GM18858 (cell line): ENCODE measurements around the gene ATG13.
"Not testable (repeated sequence)": the region's sequence is repeated elsewhere in the genome, so short reads cannot be mapped to it uniquely, and the experiment has no call there.

ENCODE experiments used
- ATAC-seq: cut with Tn5 transposase; IDR thresholded peaks from one replicate; pipeline ENCODE4 v1.9.1; 2021; ENCODE audit not compliant: unreplicated experiment

Gene ATG13

DNA sequence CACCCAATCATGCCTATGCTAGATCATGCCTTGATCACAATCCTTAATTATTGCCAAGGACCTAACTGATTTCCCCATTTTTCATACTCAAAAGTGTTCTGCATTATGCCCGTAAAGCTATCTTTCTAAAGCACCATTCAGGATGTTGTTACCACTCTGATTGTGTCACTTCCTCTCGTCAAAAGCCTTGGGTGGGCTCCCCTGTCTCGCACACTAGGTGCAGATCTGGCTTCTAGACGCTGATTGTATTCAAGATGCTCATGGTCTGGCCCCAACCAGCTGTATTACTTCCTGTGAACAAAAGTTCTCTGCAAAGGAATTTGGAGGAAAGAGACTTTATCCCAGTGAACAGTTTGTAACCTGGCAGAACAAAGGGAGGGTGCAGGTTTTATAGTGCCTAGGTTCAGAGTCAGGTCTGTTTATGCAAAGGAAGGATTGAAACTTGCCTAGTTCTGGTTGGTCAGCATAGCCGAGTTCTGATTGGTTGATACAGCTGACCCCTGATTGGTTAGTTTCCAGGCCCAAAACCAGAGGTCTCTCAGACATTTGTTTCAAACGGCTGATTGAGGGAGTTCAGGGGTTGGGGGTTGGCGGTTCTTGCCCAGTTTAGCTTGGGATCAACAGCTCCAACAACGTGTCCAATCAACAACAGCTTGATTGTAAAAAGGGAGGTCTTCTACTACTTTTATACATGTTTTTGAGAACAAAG lies 25.4 kb downstream of the ATG13 start:
- ATAC-seq = no peak

DNA sequence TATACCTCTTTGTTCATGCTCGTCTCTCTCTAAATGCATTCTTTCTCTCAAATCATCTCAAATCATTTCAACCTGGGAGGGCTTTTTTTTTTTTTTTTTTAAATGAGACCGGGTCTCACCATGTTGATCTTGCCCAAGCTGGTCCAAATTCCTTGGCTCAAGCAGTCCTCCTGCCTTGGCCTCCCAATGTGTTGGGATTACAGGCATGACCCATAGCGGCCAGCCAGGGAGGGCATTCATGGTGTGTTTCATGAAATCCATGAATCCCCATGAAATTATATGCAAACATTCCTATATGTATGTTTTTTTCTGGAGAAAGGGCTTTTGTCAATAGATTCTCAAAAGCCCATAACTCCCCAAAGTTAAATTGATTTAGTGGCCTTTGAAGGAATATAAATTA lies 26.2 kb downstream of the ATG13 start:
- ATAC-seq = no peak

DNA sequence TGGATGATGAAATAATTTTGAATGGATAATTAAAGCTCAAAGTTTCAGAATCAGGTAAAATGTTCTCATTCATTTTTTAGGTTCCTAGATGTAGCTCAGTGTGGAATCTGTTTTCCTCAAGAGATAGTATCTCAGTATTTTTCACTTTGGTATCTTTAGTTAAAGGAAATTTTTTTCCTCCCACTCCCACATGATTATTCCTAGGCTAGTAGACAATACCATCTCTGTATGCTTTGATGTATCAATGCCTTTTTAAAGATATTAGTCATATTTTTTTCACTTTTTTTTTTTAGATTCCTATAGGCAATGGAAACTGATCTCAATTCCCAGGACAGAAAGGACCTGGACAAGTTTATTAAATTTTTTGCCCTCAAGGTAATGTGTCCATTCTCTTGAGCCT lies 26.6 kb downstream of the ATG13 start:
- ATAC-seq = no peak

DNA sequence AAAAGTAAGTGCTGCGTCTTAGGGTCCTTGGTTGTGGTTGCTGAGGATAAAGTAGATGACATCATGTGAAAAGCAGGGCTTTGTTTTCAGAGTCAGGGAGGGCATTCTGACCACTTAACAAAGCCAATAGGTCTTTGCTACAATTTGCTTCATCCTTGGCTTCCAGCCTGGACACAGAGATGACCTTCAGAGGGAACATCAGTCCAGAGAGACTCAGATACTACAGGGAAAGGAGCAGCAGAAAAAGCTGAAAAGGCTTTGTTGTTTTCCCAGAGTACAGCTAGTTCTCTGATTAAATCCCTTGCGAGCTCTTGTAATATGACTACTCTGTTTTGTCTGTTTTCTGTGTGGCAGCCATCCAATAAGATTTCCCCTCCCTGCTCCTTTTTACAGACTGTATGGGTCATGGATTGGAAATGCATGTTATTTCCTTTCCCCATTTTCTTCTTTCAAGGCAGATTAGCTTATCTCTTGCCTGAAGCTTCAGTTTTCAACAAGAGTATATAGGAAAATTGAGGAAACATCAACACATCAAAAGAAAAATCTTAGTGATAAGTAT lies 31.9 kb downstream of the ATG13 start:
- ATAC-seq = no peak

DNA sequence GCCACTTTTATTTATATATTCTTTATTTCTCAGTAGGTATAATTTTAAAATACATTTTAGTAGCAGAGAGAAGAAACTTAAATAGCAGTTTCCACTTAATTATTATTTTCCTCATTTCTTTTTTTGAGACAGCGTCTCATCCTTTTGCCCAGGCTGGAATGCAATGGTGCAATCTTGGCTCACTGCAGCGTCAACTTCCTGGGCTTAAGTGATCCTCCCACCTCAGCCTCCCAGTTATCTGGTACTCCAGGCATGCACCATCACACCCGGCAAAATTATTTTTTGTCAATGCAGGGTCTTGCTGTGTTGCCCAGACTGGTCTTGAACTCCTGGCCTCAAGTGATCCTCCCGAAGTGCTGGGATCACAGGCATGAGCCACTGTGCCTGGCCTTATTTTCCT lies 38.3 kb downstream of the ATG13 start:
- no peak for ATAC-seq

DNA sequence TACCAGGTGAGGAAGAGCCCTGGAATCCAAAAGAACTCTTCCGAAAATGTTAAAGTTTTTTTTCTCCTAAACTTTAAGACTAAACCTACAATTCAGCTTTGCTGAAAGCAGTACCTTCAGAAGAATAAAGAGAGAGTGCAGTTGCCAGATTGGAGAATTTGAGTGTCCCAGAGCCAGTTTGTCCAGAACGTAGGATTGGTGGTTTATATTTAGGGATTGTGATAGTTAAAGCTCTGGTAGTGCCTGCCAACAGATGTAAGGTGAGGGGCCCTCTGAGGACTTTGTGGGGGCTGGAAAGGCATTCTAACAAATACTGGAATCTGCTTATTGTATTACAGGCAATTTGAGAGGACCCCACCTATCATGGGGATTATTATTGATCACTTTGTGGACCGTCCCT lies 39.8 kb downstream of the ATG13 start:
- ATAC-seq = no peak

DNA sequence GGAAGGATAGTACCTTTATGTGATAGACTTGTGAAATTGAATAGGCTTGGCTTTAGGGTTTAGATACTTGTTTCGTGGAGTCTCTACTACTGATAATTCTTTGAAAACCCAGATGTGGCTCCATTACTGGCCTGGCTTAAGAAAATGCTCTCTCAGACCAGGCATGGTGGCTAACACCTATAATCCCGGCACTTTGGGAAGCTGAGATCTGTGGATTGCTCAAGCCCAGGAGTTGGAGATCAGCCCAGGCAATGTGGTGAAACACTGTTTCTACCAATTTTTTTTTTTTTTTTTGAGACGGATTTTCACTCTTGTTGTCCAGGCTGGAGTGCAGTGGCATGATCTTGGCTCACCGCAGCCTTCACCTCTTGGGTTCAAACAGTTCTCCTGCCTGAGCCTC lies 40.9 kb downstream of the ATG13 start:
- no peak for ATAC-seq

DNA sequence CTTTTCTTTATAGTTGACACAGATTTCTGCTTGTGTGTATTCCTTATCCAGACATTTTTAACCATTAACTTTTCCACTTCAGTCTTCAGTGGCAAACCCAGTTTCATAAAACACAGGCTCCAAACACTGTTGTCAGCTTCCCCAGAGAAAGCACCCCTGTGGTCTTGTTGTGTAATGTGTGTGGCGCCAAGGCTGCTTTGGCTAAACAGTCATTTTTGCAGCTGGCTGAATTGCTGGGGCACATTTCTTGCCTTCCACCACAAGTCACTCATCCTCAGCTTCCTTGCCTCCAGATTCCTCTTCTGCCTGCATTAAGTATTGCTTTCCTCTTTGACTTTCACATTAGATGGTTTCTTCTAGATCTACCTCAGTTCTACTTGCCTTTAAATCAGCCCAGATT lies 42.6 kb downstream of the ATG13 start:
- ATAC-seq = no peak

DNA sequence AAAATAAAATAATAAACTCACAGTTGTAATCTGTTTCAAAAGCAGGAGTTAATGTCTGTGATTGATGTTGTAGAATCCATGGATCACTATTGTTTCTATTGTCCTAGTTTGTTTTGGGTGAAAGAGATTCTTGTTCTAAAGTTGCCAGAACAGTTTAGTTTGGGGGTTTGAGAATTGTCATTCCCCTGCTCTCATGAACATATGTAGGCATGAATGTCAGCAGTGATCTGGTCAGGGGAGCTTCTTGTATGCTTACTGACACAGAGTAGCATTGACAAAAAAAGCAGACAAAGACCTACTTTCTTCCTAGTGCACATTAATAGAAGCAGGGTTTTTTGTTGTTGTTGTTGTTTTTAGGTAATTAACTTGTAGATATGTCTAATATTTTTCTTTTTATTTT lies 44.5 kb downstream of the ATG13 start:
- no peak for ATAC-seq

DNA sequence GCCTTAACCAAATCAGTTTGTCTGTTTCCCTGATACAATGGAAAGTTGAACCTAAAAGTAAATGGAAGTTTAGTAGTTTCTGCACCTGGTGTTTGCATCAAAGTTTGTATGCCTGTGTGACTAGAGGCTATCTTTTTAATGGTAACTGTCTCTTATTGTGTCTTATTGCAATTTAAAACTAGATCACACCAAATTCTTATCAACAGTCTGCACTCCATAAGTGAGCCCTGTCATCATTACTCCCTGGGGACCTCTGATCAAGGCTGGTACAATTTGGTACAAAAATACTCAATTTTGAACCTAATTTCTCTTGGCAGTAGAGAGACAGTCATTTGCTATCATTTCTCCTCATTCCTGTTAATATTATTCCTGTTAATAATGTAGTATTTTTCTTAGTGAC lies 45.0 kb downstream of the ATG13 start:
- ATAC-seq = no peak

DNA sequence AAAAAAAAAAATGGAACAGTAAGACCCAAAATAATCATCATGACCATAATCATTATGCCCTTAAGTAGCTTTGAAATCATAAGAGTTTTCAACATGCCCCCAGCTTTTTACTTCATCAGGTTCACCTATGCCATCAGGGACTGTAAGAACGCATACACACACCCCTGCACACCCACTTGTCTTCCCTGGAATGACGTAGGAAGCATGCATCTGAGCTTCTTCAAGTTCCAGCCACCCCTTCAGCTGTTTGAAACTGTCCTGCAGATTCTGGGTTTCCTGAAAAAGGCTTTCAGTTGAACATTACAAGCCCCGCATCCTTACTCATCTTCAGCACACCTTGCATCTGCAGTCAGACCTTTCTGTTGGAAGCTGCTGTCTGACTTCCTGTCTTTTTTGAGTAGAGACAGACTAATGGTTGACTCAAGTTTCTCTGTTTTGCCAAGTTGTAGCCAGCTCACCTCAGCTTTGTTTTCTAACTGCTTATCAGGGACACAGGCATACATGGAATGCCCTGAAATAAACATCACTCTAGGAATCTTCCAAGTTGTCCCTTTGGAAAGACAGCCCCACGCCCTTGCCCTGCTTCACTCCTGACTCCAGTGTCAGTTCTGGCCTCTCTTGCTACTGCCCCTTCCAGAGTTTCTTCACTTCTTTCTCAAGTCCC lies 46.1 kb downstream of the ATG13 start:
- ATAC-seq = no peak

DNA sequence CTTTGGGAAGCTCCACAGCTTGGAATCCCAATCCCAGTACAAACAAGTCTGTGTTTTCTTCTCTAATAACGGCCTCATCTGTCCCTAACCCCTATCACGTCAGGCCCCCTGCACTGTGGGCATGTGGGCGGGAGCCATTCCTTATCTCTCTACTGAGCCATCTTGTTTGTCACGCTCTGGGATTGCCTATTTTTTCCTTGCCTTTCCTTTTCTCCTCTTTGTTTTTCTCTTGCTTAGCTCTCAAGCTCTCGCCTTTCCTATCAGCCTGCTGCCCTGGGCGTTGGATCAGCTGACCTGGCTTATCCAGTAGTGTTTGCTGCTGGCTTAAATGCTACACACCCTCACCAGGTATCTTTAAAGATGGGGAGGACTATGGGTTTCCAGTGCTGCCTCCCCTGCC lies 47.3 kb downstream of the ATG13 start:
- ATAC-seq = no peak

DNA sequence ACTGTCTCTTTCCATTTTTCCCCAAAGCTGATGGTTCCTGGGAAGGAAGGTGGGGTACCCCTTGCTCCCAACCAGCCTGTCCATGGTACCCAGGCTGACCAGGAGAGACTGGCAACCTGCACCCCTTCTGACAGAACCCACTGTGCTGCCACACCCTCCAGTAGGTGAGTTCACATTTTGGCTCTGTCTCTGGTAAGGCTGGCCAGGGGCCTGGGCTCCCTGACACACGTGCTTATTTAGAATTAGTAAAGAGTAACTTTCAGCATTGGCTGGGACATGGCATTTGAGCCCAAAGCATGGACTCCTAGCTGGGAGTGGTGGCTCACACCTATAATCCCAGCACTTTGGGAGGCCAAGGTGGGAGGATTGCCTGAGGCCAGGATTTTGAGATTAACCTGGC lies 48.0 kb downstream of the ATG13 start:
- ATAC-seq = no peak

DNA sequence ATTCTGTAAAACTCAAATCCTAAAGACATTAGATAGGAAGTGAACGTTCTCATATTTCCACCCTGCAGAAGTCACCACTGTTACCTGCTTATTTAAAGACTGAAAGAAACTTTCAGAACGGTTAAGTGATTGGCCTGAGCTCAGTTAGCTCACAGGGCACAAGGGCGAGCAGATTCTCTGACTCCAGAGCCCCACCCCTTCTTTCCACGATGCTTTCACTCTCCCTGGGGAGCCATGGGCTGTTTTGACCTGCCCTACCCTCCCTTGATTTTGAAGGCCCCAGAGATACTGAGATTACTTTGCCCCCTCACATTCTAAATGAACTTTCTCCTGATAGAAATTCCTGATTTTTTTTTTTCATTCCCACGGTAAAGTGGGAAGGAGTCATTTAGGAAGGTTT lies 49.2 kb downstream of the ATG13 start:
- no peak for ATAC-seq

DNA sequence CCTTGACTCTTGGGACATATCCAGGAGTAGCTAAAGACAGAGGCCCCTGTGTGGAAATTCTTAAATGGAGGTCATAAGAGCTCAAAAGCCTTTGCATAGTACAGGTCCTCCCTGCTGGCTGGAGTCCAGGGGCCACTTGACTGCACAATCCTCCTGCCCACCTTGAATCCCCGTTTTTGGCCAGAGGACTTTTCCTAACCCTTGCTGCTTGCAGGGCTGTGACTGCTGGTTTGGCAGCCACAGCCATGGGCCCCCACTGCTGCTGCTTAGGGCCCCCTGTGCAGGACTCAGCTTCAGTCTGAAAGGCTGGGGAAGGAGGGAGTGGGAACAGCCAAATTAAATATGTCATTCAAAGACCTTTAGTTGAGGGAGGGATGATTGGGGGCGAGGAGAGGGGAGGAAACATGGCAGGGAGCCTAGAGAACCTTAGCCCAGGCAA lies 49.7 kb downstream of the ATG13 start:
- no peak for ATAC-seq

DNA sequence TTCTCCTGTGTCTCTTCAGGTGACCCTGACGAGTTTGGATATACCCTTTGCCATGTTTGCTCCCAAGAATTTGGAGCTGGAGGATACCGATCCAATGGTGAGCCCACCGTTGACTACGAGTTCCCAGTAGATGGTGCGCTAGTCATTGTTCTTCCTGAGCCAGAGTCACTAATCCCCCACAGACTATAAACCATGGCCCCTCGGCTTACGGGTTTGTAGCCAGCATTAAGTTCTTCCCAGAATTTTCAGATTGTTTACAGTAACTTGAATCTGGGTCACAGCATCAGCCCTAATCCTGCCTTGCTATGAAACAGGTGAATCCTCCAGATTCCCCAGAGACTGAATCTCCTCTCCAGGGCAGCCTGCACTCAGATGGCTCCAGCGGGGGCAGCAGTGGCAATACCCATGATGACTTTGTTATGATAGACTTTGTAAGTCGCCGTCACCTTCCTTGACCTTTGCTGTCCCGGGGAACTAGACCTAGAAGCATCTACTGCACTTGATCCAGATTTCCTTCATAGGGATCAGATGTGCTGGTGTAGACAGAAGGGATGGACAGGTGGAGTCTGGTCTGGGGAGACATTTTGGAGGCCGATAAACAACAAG lies 51.2 kb downstream of the ATG13 start:
- ATAC-seq = no peak

DNA sequence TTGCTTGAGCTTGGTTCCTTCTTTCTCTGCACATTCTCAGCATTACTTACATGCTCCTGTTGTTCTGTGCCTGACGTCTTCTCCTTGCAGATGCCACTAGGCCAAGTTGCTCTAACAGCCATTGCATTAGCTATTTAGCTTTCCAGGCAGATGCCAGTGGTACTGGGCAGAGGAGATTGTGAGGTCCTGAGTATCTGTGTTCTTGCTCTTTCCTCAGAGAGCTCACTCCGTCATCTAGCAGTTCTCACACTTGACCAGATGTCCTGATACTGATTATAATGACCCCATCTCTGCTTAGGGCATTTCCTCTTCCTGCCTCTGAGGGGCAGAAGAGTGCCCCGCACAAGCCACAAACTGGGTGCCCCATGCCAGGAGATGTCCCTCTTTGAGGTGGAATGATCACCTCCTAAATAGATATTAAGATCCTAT lies 52.4 kb downstream of the ATG13 start:
- no peak for ATAC-seq

DNA sequence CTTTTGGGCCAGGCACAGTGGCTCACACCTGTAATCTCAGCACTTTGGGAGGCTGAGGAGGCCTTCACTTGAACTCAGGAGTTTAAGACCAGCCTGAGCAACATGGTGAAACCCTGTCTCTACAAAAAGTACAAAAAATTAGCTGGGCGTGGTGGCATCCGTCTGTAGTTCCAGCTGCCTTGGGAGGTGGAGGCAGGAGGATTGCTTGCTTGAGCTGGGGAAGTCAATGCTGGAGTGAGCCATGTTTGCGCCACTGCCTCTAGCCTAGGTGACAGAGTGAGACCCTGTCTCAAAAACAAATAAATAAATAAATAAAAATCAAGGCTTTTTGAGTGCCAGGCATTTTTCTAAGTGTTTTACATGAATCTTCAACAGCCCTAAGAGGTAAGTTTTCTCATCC lies 53.2 kb downstream of the ATG13 start:
- ATAC-seq = not testable (repeated sequence)

DNA sequence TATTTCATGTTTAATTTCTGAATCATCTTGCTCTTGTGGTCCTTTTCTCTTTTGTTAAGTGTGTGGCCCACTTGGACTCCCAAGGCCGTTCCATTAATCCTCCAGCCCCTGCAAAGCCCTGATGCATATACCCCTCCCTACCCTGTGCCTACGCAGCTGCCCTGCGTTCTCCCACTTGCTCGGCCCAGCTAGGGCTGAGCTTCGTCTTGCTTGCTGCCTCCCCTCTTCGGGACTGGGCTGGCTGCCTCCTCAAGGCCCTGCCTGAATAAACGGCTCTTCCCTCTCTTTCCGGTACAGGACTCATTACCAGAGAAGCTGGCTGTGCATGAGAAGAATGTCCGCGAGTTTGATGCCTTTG lies 54.6 kb downstream of the ATG13 start:
- no peak for ATAC-seq

DNA sequence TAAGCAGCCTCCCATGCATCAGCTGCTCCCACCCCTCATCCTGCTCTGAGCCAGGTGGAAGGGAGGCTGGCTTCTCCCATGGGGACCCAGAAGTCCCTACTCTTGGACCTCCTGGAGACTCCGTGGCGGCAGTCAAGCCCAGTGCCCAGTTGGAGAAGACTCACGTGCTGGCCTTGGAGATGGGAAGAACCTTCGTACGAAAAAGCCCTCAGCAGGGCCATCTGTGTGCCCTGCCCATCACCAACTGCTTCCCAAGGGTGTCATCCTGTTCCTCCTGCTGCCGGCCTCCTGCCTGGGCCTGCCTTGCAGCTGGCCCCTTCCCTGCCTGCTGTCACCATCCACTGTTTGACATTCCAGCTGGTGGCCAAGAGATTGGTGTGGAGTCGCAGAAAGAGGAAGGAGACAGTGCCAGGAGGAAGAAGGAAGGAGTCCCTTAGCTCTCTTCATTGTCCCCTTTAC lies 55.1 kb downstream of the ATG13 start:
- no peak for ATAC-seq

DNA sequence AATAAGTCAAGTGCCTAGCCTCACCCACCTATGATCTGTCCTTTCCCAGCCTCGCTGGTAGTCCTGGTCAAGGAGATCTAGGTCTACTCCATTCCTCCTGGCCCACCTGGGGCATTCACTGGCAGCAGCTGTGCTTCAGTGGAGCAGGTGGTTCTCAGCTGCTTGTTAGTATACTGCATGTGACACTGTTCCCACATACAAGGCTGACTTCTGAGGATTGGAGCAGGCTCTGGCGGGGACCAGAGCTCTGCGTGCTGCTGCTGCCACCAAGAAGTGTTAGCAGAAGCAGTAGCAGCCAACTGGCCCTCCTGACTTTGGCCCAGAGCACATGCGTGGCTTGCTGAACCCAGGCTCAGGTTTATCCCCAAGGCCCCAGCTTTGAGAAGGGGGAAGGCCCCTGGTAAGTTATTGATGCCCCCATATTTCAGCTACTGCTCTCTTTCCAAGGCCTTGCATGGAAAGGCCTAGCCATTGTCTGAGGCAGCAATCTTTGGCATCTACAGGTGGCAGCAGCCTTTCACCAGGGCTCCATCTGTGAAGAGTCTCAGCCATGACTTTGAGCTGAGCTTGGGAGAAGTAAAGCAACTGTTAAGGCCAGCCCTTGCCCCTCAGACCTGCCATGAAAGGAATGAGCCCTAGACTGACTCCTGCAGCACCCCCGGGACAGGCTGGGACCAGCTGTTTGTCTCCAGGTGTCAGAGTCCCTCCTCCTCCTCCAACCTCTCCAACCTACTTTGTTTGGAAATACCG lies 56.5 kb downstream of the ATG13 start:
- no peak for ATAC-seq
